Retinal pigment epithelial cell (primary cell): ENCODE measurements around the gene CDKN2AIPNL.
"Not testable (repeated sequence)": the region's sequence is repeated elsewhere in the genome, so short reads cannot be mapped to it uniquely, and the experiment has no call there.

ENCODE experiments used
- DNase-seq: peaks from one replicate; pipeline ENCODE4 v3.0.0-alpha.2; 2010; ENCODE audit warnings: low read depth
- H3K4me3 ChIP-seq: 2 replicates; pipeline ENCODE4 v1.5.1; 2011; ENCODE audit warnings: mild to moderate bottlenecking, low read length, control low read depth, moderate library complexity
- CTCF ChIP-seq: conservative IDR thresholded peaks from 2 replicates; pipeline ENCODE4 v1.5.1; 2011; ENCODE audit warnings: low read depth, low read length, control low read depth, inconsistent platforms

The CDKN2AIPNL gene

GRCh38 chr5:134432174-134432573 lies 20.5 kb upstream of the CDKN2AIPNL start:
- TF ChIP-seq CTCF = no peak
- DNase-seq = no peak
- no peak overlapping the region for H3K4me3 ChIP-seq

- DNase-seq = no peak
- no peak for TF ChIP-seq CTCF
- H3K4me3 ChIP-seq = no peak overlapping the region
Measured at GRCh38 chr5:134430001-134430569, 18.4 kb upstream of the CDKN2AIPNL start.

GRCh38 chr5:134427540-134428041 lies 15.9 kb upstream of the CDKN2AIPNL start:
- TF ChIP-seq CTCF = no peak
- no peak for DNase-seq

GRCh38 chr5:134426361-134426760 lies 14.7 kb upstream of the CDKN2AIPNL start:
- H3K4me3 ChIP-seq = no peak overlapping the region
- TF ChIP-seq CTCF = no peak
- DNase-seq = no peak

More at GRCh38 chr5:134427540-134428041, 15.9 kb upstream of the CDKN2AIPNL start:
- H3K4me3 ChIP-seq = no peak overlapping the region

GRCh38 chr5:134423376-134423775 lies 11.7 kb upstream of the CDKN2AIPNL start:
- H3K4me3 ChIP-seq = no peak overlapping the region
- DNase-seq = no peak
- no peak for TF ChIP-seq CTCF

GRCh38 chr5:134422791-134423365 lies 11.2 kb upstream of the CDKN2AIPNL start:
- H3K4me3 ChIP-seq = no peak overlapping the region
- no peak for TF ChIP-seq CTCF
- DNase-seq = no peak

GRCh38 chr5:134421038-134421437 lies 9.4 kb upstream of the CDKN2AIPNL start:
- not testable (repeated sequence) for DNase-seq, H3K4me3 ChIP-seq
